Measurements from ENCODE around the gene ROBO3.

DNA sequence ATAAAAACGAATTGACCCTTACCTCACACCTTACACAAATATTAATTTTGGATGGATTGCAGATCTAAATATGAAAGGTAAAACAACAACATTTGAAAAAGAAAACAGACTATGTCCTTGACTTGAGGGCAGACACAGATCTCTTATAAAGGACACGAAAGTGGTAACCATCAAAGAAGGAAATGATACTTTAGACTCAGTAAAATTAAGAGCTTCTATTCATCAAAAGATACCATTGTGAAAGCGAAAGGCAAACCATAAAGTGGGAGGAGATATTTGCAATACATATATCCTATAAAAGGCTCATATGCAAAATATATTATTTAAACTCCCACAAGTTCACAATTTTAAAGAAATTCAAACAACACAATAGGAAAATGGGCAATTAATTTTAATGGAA lies 65.6 kb downstream of the ROBO3 start:
- TF ChIP-seq, protein P1, sequence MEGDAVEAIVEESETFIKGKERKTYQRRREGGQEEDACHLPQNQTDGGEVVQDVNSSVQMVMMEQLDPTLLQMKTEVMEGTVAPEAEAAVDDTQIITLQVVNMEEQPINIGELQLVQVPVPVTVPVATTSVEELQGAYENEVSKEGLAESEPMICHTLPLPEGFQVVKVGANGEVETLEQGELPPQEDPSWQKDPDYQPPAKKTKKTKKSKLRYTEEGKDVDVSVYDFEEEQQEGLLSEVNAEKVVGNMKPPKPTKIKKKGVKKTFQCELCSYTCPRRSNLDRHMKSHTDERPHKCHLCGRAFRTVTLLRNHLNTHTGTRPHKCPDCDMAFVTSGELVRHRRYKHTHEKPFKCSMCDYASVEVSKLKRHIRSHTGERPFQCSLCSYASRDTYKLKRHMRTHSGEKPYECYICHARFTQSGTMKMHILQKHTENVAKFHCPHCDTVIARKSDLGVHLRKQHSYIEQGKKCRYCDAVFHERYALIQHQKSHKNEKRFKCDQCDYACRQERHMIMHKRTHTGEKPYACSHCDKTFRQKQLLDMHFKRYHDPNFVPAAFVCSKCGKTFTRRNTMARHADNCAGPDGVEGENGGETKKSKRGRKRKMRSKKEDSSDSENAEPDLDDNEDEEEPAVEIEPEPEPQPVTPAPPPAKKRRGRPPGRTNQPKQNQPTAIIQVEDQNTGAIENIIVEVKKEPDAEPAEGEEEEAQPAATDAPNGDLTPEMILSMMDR (IDR thresholded peaks at IDR 0.05): no peak
- TF ChIP-seq POLR2A (IDR thresholded peaks at IDR 0.05): no peak

Measured in body of pancreas (tissue), 4 donors.